GM18505 (cell line): ENCODE data around the gene DNAH10.

Source experiments
- ATAC-seq: cut with Tn5 transposase; IDR thresholded peaks from one replicate; pipeline ENCODE4 v1.9.1; 2021; ENCODE audit not compliant: unreplicated experiment
- POLR2A ChIP-seq: IDR thresholded peaks from 4 replicates; pipeline ENCODE4 v1.6.1; 2011; ENCODE audit warnings: borderline replicate concordance; ENCODE audit not compliant: insufficient read depth, insufficient read length; ENCODE audit errors: extremely low read depth

DNAH10 gene

DNA sequence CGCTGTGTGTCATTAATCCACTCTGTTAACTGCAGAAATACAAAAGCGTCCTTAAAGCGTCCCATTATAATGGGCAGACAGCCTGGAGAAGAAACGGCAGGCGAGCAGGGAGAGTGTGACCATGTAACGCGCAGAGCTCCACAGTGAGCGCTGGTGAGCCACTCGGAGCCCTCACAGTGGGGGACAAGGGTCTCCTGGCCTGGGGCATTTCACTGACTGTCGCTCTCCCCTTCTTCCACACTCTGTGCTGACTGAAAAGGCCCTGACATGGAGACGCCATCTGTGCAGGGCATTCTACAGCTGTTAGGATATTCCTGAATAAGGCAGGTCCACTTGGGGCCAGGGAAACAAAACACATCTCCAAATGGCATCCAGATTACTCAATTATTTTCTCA is 186.3 kb downstream of the DNAH10 start:
- ATAC-seq = no peak
- no peak for TF ChIP-seq POLR2A

DNA sequence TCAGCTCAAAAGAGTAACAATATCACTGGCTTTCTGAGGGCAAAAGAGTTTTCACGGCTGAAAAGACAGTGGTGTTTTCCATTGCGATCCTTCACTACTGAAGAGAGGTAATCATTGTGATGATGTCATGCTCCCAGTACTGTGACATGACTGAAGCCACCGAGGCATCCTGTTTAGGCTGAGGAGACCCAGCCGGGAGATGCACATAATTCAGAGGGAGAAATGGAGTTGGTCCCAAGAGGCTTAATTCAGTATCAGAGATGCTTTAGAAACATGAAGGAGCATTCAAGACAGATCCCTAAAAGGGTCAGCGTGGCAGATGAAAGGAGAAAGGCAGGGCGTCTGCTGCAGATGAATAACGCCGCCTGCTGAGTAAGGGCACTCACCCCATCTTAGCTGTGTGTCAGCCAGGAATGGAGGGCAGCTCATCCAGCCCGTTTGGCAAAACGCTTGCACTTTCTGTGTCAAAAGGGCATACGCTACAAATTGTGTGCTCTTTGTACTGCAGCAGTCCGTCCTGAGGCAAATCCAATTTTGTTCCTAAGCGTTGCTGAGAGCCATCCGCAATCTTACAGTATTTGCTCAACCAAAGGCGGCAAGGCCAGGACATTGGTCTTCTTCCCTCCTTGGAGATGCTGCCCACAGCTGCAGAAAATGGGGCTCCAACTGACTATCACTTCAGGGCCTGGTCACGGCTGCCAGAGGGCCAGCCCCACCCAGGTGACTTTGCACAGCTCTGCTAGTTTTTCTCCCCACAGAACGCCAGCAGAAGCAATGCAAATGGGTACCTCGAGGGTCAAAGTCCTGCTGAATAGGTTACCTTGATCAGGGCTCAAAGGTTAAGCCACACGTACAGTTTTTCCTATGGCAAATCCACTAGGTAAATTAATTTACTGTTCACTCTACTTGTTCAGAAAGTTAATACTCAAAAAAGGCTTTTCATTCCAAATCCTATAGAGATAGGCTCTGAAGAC is 187.0 kb downstream of the DNAH10 start:
- TF ChIP-seq POLR2A = no peak
- ATAC-seq = no peak

DNA sequence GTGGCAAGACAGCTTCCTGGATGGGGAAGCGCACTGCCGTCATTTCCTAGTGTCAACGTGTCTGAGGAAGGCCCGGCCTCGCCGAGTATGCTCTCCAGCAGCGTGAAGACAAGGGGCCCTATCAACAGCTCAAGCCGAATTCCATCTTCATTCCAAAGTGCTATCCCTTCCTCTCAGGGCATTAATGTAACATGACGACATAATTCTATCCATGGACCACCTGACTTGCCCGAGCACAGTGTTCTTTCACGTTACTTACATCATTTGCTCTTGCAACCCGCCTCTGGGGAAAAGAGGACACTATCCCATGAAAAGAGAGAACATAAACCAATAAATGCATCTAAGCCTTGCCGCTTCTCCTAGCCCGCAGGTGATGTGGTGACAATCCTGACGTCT is 187.7 kb downstream of the DNAH10 start:
- no peak for ATAC-seq
- no peak for TF ChIP-seq POLR2A

DNA sequence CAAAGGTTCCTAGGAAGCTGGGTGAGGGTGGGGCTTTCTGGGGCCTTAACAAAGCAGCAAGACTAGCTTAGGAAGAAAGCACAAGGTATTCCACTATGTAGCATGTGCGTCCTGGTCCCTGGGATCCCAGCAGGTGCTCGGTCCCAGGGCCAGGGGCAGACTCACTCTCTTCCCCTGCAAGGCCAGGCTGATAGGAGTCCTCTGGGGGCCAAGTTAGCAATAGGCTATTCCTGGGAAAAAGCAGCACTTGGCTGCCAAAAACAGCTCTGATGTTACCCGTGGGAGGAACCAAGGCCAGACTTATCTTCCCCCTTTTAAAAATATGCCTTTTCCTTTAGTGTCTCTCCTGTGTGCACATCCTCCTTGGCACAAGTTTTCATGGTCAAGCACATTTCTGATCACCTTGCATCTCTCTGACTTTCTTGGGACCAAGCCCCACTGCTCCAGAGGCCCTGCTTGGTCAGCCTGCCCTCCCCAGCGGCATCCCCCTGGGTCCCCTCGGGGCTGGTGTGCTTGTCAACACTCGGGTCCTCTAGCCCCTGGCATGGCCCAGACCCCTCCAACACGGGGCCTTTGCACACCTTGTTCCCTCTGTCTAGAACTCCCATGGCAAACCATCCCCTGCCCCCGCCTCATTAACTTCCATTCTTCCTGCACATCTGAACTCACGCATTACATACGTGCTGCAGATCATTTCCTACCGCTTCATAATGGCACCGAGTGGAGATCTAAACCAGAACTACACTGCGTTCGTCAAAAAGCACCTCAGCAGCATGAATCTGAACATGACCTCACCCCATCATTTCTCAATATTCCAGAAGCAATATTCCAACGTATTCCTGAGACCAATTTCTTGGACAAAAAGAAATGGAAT is 188.6 kb downstream of the DNAH10 start:
- no peak for ATAC-seq
- TF ChIP-seq POLR2A = no peak

DNA sequence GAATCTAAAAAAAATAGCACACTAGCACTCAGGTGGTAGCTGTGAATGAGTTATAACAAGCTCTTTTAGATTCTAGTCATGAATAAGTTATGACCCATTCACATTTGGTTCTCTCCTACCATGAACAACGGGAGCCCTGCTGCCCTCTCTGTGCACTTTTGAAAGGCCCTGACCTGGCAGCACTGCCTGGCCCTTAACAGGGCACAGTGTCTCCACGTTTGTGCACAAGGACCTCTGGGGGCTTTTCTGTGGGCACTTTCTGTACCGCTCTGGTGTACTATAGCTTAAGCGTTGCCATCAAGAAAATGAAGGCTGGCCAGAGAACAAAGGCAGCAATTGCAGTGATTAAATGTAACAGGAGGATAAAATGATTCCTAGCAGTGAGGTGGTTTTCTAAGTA is 189.4 kb downstream of the DNAH10 start:
- ATAC-seq = no peak
- no peak for TF ChIP-seq POLR2A

DNA sequence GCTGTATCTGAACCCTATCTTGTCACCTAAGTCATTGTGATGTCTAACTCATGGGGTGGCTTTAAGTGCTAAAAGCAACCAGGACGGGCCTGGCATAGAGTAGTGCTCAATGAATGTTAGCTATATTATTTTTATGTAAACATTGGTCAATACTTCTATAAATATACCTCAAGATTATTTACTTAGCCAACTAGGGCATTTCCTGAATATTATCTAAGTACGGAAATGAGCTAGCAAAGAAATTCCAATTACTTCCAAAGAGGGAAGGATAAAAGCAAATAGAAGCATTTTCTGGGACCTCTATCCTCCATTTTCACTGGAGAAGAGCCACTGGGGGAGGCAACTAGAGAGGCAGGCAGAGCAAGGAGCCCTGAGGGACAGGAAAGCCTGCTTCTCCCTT is 189.9 kb downstream of the DNAH10 start:
- no peak for TF ChIP-seq POLR2A
- ATAC-seq = no peak

DNA sequence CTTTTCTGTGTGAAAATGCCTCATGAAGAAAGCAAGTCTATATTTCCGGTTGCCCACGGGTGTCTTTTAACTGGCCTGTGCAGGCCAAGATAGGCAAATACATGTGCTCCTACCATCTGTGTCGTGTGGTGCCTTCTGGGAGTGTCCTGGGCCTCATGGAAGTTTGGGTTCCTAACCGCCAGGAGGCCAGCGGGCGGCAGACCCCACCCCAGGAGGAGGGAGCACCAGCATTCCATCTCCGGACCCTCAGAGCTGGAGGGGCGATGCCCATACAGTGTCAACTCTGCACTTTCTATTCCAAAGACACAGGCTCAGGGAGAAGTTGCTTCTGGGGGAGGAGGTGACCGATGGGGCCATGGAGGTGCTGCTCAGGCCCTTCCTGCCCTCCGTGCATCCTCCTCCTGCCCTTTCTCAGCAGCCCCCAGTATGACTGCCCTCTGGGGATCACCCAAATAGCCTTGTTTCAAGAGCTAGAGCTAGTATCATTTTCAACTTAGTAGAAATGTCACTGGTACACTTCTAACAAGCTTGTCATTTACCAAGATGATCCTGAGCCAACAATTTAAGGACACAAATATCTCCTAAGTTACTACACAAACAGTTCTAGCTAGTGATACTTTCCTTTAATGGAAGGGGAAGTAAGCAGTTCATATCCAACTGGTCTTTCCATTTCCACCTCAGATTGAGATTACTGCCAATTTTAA is 192.7 kb downstream of the DNAH10 start:
- ATAC-seq = no peak
- TF ChIP-seq POLR2A = no peak

DNA sequence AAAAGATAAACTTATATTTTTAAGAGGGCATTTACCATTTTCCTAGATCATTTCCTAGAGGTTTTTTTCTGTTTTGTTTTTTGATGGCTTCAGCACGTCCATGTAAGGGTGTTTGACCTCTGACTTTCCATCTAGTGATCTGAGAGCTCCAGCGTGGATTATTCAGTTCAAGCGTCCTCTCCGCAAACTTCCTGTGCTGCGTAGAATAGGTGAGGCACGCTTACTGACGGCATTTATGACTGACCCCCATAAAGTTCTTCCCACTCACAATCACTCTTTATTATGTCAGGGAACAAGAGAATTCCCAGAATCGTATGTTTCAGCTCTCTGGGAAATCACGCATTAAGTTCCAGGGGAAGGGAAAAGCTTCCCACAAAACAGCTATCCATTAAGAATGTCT is 194.1 kb downstream of the DNAH10 start:
- TF ChIP-seq POLR2A = no peak
- ATAC-seq = no peak

DNA sequence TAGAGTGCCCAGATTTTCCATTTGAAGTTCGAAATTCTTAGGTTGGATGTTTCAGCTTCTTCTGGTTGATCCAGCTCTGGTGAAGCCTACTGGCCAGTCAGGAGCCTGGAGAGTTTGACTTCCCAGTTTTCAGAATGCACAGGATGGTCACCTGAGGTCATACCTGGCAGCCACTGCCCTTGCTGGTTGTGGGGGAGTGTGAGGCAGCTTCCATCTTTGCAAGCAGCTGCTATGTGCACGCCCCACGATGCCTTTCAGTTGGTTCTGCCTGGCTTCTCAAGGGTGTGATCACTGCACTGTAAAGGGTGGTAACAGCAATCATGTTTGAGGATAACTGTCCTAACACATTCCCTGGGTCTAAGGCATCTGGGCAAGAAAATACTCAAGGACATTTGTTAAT is 195.1 kb downstream of the DNAH10 start:
- no peak for ATAC-seq
- no peak for TF ChIP-seq POLR2A

DNA sequence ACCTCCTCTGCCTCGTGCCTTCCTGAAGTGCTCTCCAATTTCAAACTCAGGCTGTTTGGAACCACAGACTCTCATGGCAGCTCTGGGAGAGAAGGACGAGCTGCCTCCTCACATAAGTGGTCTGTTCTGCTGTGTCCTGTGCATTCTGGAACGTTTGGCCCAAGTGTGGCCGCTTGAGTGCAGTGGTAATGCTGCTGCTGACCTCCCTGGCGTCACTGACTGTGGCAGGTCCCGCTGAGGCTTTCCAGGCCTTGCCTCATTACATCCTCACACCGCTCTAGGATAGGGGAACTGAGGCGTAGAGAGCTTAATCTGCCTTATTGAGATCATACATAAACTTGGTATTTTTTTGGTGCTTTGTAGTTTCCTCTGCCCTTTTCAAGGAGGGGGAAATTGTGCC is 196.4 kb downstream of the DNAH10 start:
- TF ChIP-seq POLR2A = no peak

DNA sequence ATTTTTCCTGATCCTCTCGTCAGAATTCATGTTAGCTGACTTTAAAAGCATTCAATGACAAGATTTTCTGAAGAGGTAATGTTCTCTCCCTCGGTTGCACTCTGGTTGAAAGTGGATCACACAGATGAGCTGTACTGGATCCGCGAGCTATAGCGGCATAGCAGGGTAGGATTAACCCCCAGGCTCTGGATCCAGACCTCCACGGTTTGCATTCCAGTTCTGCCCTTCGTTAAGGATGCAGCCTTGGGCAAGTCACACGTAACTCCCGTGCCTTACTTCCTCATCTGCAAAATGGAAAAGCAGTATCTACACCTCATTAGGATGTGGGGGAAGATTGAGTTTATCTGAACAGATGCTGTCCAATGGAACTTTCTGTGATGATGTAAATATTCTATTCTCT is 196.8 kb downstream of the DNAH10 start:
- TF ChIP-seq POLR2A = no peak
- no peak for ATAC-seq

More for the DNA sequence above, 196.4 kb downstream of the DNAH10 start:
- ATAC-seq = no peak

DNA sequence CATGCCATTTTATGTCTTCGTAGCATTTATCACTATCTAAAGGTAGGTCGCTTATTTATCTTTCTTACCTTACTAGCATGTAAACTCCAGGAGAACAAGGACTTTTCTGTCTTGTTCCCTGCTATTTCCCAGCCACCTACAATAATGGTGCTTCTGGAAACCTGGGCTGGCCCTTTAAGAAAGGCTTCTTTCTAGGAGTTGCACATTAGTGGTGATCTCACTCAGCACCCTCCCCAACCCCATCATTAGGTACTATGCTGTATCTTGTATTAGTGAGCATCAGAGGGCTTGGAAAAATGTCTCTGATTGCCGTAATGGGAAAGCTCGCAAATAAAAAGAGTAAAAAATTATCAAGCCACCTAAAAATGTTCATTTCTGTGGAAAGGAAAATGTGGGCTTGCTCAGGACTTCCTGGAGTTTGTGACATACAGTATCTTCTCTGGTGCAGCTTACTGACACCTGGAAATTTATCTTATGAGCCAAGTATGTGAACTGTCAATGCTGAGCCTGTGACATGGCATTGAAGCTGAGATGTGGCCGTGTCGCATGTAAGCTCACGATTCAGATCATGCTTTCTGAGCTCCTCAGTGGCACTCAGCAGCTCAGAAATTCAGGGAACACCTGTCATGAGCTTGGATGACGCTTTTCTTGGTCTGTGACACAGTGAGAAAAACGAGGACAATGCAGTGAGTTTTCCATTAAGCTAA is 198.1 kb downstream of the DNAH10 start:
- no peak for ATAC-seq
- TF ChIP-seq POLR2A = no peak
